Lower leg skin (tissue), 3 donors: ENCODE data around the gene TGFBR3.

Experiments used
- CTCF ChIP-seq, 3 donors: fragments of 450-650 bp; IDR thresholded peaks; one replicate each; pipeline ENCODE4 v1.5.1; 2016; ENCODE audit warnings: antibody characterized with exemption in 3 of 3, mild to moderate bottlenecking in 3 of 3, moderate library complexity in 2 of 3
- POLR2A ChIP-seq, 2 donors: fragments of 450-650 bp; IDR thresholded peaks; one replicate each; pipeline ENCODE4 v1.6.1; 2016 to 2017; ENCODE audit warnings: antibody characterized with exemption in 2 of 2, mild to moderate bottlenecking in 1 of 2, moderate library complexity in 1 of 2

- TF ChIP-seq CTCF (IDR thresholded peaks at IDR 0.05) (no peak), POLR2A (IDR thresholded peaks at IDR 0.05) (no peak)
Observed at GRCh38 chr1:91870322-91870721, 15.6 kb downstream of the TGFBR3 start.
